HEK293 (cell line): Measurements from ENCODE around the gene CMTM5.

ENCODE experiments used
- CTCF ChIA-PET: fragments of 350-600 bp; formaldehyde crosslinking; extraction: SDS; loops from one replicate; lab custom pipeline; 2021; ENCODE audit warnings: antibody characterized with exemption; lab: Yijun Ruan, JAX
- POLR2A ChIA-PET: fragments of 300-600 bp; formaldehyde crosslinking; extraction: SDS; loops from one replicate; lab custom pipeline; 2020; ENCODE audit warnings: antibody characterized with exemption, inconsistent platforms; lab: Yijun Ruan, JAX
- H3K27ac ChIP-seq: fragments of 200-500 bp; sonication (Bioruptor generic); 2 replicates; pipeline ENCODE4 v1.5.1; 2014; ENCODE audit warnings: low read depth, low read length, control low read depth, inconsistent platforms; ENCODE audit errors: extremely low read depth
- H3K36me3 ChIP-seq, 2 experiments: fragments of 200-500 bp in 1 of 2; sonication (Bioruptor generic) in 1 of 2; 1 replicate in 1 of 2; 2 replicates in 1 of 2; pipeline ENCODE4 v1.5.1; 2014 to 2017; ENCODE audit warnings: inconsistent platforms in 2 of 2, low read length in 2 of 2; ENCODE audit not compliant: control insufficient read depth in 2 of 2, insufficient read depth in 1 of 2
- H3K4me1 ChIP-seq: fragments of 200-500 bp; sonication (Bioruptor generic); 2 replicates; pipeline ENCODE4 v1.5.1; 2014; ENCODE audit warnings: mild to moderate bottlenecking, low read length, inconsistent platforms; ENCODE audit not compliant: control insufficient read depth, insufficient read depth
- H3K4me3 ChIP-seq: 2 replicates; pipeline ENCODE4 v1.5.1; 2011; ENCODE audit warnings: low read depth, mild to moderate bottlenecking, control low read depth, low read length, moderate library complexity
- H3K9me3 ChIP-seq: fragments of 200-500 bp; sonication (Bioruptor generic); 2 replicates; pipeline ENCODE4 v1.5.1; 2014; ENCODE audit warnings: low read depth, low read length, inconsistent platforms; ENCODE audit not compliant: control insufficient read depth, insufficient read depth
- EGR2 ChIP-seq: fragments of 450-650 bp; formaldehyde crosslinking; IDR thresholded peaks from 2 replicates; pipeline ENCODE4 v1.5.1; 2016; ENCODE audit warnings: low read depth, missing biosample characterization, missing genetic modification characterization
- FEZF1 ChIP-seq: fragments of 450-650 bp; formaldehyde crosslinking; IDR thresholded peaks from 2 replicates; pipeline ENCODE4 v1.5.1; 2016; ENCODE audit warnings: missing biosample characterization, missing genetic modification characterization
- HOXC10 ChIP-seq: sonication (generic); formaldehyde crosslinking; IDR thresholded peaks from 2 replicates; pipeline ENCODE4 v1.8.1; 2023; ENCODE audit warnings: mild to moderate bottlenecking, missing genetic modification reagents
- HOXD13 ChIP-seq: sonication (generic); formaldehyde crosslinking; IDR thresholded peaks from 2 replicates; pipeline ENCODE4 v1.8.0; 2022; ENCODE audit warnings: missing genetic modification reagents, borderline replicate concordance
- IKZF3 ChIP-seq: fragments of 450-650 bp; IDR thresholded peaks from 2 replicates; pipeline ENCODE4 v1.5.0; 2018; ENCODE audit warnings: missing biosample characterization, mild to moderate bottlenecking, missing genetic modification characterization, moderate library complexity
- INSM2 ChIP-seq: fragments of 450-650 bp; formaldehyde crosslinking; IDR thresholded peaks from 2 replicates; pipeline ENCODE4 v1.5.1; 2016; ENCODE audit warnings: missing biosample characterization, missing genetic modification characterization
- SCRT2 ChIP-seq: fragments of 450-650 bp; formaldehyde crosslinking; IDR thresholded peaks from 2 replicates; pipeline ENCODE4 v1.5.1; 2016; ENCODE audit warnings: missing biosample characterization, missing genetic modification characterization
- YY2 ChIP-seq: fragments of 450-650 bp; formaldehyde crosslinking; IDR thresholded peaks from 2 replicates; pipeline ENCODE4 v1.5.1; 2016; ENCODE audit warnings: missing biosample characterization, missing genetic modification characterization
- ZBTB49 ChIP-seq: fragments of 450-650 bp; formaldehyde crosslinking; IDR thresholded peaks from 2 replicates; pipeline ENCODE4 v1.5.1; 2016; ENCODE audit warnings: missing biosample characterization, missing genetic modification characterization, low read depth
- ZNF121 ChIP-seq: fragments of 450-650 bp; formaldehyde crosslinking; IDR thresholded peaks from 2 replicates; pipeline ENCODE4 v1.5.1; 2016; ENCODE audit warnings: missing biosample characterization, missing genetic modification characterization
- ZNF148 ChIP-seq: fragments of 450-650 bp; formaldehyde crosslinking; IDR thresholded peaks from 2 replicates; pipeline ENCODE4 v1.5.0; 2017; ENCODE audit warnings: missing biosample characterization, missing genetic modification characterization, borderline replicate concordance
- ZNF155 ChIP-seq: fragments of 450-650 bp; formaldehyde crosslinking; IDR thresholded peaks from 2 replicates; pipeline ENCODE4 v1.5.1; 2016; ENCODE audit warnings: missing biosample characterization, missing genetic modification characterization
- ZNF16 ChIP-seq: fragments of 450-650 bp; formaldehyde crosslinking; IDR thresholded peaks from 2 replicates; pipeline ENCODE4 v1.5.1; 2016; ENCODE audit warnings: low read depth, missing biosample characterization, missing genetic modification characterization
- ZNF2 ChIP-seq: fragments of 450-650 bp; formaldehyde crosslinking; IDR thresholded peaks from 2 replicates; pipeline ENCODE4 v1.5.1; 2016; ENCODE audit warnings: missing biosample characterization, missing genetic modification characterization
- ZNF26 ChIP-seq: fragments of 450-650 bp; formaldehyde crosslinking; IDR thresholded peaks from 2 replicates; pipeline ENCODE4 v1.5.1; 2016; ENCODE audit warnings: missing biosample characterization, missing genetic modification characterization
- ZNF423 ChIP-seq: fragments of 450-650 bp; formaldehyde crosslinking; IDR thresholded peaks from 2 replicates; pipeline ENCODE4 v1.5.1; 2016; ENCODE audit warnings: missing biosample characterization, missing genetic modification characterization
- ZNF548 ChIP-seq: fragments of 450-650 bp; formaldehyde crosslinking; IDR thresholded peaks from 2 replicates; pipeline ENCODE4 v1.5.1; 2016; ENCODE audit warnings: missing biosample characterization, missing genetic modification characterization
- ZNF585B ChIP-seq: fragments of 450-650 bp; formaldehyde crosslinking; IDR thresholded peaks from 2 replicates; pipeline ENCODE4 v1.5.1; 2016; ENCODE audit warnings: missing biosample characterization, missing genetic modification characterization
- ZNF621 ChIP-seq: fragments of 450-650 bp; formaldehyde crosslinking; IDR thresholded peaks from 2 replicates; pipeline ENCODE4 v1.5.1; 2017; ENCODE audit warnings: missing biosample characterization, missing genetic modification characterization
- ZNF624 ChIP-seq: fragments of 450-650 bp; formaldehyde crosslinking; IDR thresholded peaks from 2 replicates; pipeline ENCODE4 v1.5.1; 2017; ENCODE audit warnings: missing biosample characterization, missing genetic modification characterization
- ZNF645 ChIP-seq: fragments of 450-650 bp; formaldehyde crosslinking; IDR thresholded peaks from 2 replicates; pipeline ENCODE4; 2016; ENCODE audit warnings: missing biosample characterization, missing genetic modification characterization
- ZNF654 ChIP-seq: fragments of 450-650 bp; formaldehyde crosslinking; IDR thresholded peaks from 2 replicates; pipeline ENCODE4 v1.5.1; 2016; ENCODE audit warnings: low read depth, missing biosample characterization, missing genetic modification characterization
- ZNF664 ChIP-seq: fragments of 450-650 bp; formaldehyde crosslinking; IDR thresholded peaks from 2 replicates; pipeline ENCODE4 v1.5.1; 2016; ENCODE audit warnings: missing biosample characterization, missing genetic modification characterization
- ZNF704 ChIP-seq: fragments of 450-650 bp; formaldehyde crosslinking; IDR thresholded peaks from 2 replicates; pipeline ENCODE4 v1.5.1; 2016; ENCODE audit warnings: missing biosample characterization, missing genetic modification characterization
- ZNF837 ChIP-seq: fragments of 450-650 bp; formaldehyde crosslinking; IDR thresholded peaks from 2 replicates; pipeline ENCODE4 v1.5.1; 2016; ENCODE audit warnings: missing biosample characterization, missing genetic modification characterization

Gene CMTM5

GRCh38 chr14:23357261-23357660 is 19.6 kb upstream of the CMTM5 start (continued):
- no peak for TF ChIP-seq ZNF621
- no peak for TF ChIP-seq ZNF548 (tag by site-specific recombination)
- TF ChIP-seq ZNF2 = no peak
- no peak for TF ChIP-seq HOXD13 (CRISPR knock-in tag)
- TF ChIP-seq INSM2 (tag by site-specific recombination) = no peak
- no peak for TF ChIP-seq ZNF16 (tag by site-specific recombination)

GRCh38 chr14:23358042-23358441 is 18.8 kb upstream of the CMTM5 start:
- CTCF ChIA-PET = no interaction called here
- Histone ChIP-seq H3K4me1 (no peaks in the 10 kb centered on the region), H3K9me3 (no peaks in the 10 kb centered on the region), H3K4me3 (no peak overlapping the region), H3K36me3 (no peaks in the 10 kb centered on the region), H3K27ac (no peak overlapping the region)
- POLR2A ChIA-PET = no interaction called here
- no peak for TF ChIP-seq ZNF624 (tag by site-specific recombination)
- TF ChIP-seq ZNF26 (tag by site-specific recombination) = no peak
- no peak for TF ChIP-seq EGR2 (tag by site-specific recombination)
- no peak for TF ChIP-seq ZNF423 (tag by site-specific recombination)

GRCh38 chr14:23358553-23359166 is 18.2 kb upstream of the CMTM5 start:
- ChIA-PET POLR2A (no interaction called here), CTCF (interaction anchor here (0.8 kb wide), 1 partner anchor 21 kb away, joined by 3 read pairs; no protein-coding TSS in a partner anchor)
- H3K4me3 ChIP-seq = no peak overlapping the region
- no peaks in the 10 kb centered on the region for H3K4me1 ChIP-seq
- no peaks in the 10 kb centered on the region for H3K36me3 ChIP-seq
- no peak overlapping the region for H3K27ac ChIP-seq
- no peaks in the 10 kb centered on the region for H3K9me3 ChIP-seq
- TF ChIP-seq SCRT2 (tag by site-specific recombination) = no peak
- no peak for TF ChIP-seq YY2 (tag by site-specific recombination)
- no peak for TF ChIP-seq ZNF548 (tag by site-specific recombination)
- TF ChIP-seq ZNF155 (tag by site-specific recombination) = no peak
- no peak for TF ChIP-seq IKZF3 (tag by site-specific recombination)
- TF ChIP-seq ZNF121 (tag by site-specific recombination) = no peak
- TF ChIP-seq HOXC10 (CRISPR knock-in tag) = no peak
- TF ChIP-seq ZNF585B (tag by site-specific recombination) = no peak
- TF ChIP-seq ZBTB49 = no peak
- no peak for TF ChIP-seq FEZF1 (tag by site-specific recombination)
- TF ChIP-seq ZNF654 = no peak
- TF ChIP-seq ZNF645 (tag by site-specific recombination) = no peak
- TF ChIP-seq ZNF704 (tag by site-specific recombination) = no peak
- no peak for TF ChIP-seq ZNF148
- TF ChIP-seq ZNF664 (tag by site-specific recombination) = no peak
- TF ChIP-seq ZNF837 (tag by site-specific recombination) = no peak
- TF ChIP-seq, all 188 proteins: peak for 0
